Suprapubic skin (tissue), 4 donors: ENCODE measurements around the gene MYOM3. TPM values are rescaled to one million over a fixed set of nuclear protein-coding genes. Genes with fewer than 3 reads are reported as not detected.

ENCODE experiments used
- DNase-seq, 2 donors: peaks; one replicate each; pipeline ENCODE4 v3.0.0-alpha.2; 2019; ENCODE audit warnings: low spot score in 2 of 2
- H3K27ac ChIP-seq: fragments of 200-600 bp; sonication (generic); one replicate; pipeline ENCODE4 v1.5.1; 2019
- H3K27me3 ChIP-seq: fragments of 200-600 bp; sonication (generic); one replicate; pipeline ENCODE4 v1.5.1; 2019
- H3K36me3 ChIP-seq: fragments of 200-600 bp; sonication (generic); one replicate; pipeline ENCODE4 v1.5.1; 2019
- H3K4me1 ChIP-seq: fragments of 200-600 bp; sonication (generic); one replicate; pipeline ENCODE4 v1.5.1; 2019
- H3K4me3 ChIP-seq: fragments of 200-600 bp; sonication (generic); one replicate; pipeline ENCODE4 v1.5.1; 2019; ENCODE audit warnings: mild to moderate bottlenecking
- H3K9me3 ChIP-seq: fragments of 200-600 bp; sonication (generic); one replicate; pipeline ENCODE4 v1.5.1; 2019
- CTCF ChIP-seq, 2 donors: fragments of 200-600 bp in 1 of 2; fragments of 450-650 bp in 1 of 2; sonication (generic) in 1 of 2; IDR thresholded peaks; one replicate each; pipeline ENCODE4 v1.5.1; 2016 to 2019; ENCODE audit warnings: antibody characterized with exemption in 2 of 2, mild to moderate bottlenecking in 1 of 2, moderate library complexity in 1 of 2
- EP300 ChIP-seq: sonication (generic); formaldehyde crosslinking; IDR thresholded peaks from one replicate; pipeline ENCODE4 v1.6.1; 2017; ENCODE audit warnings: antibody characterized with exemption
- POLR2A ChIP-seq, 2 donors: fragments of 450-650 bp; IDR thresholded peaks; one replicate each; pipeline ENCODE4 v1.6.1; 2017; ENCODE audit warnings: antibody characterized with exemption in 2 of 2, mild to moderate bottlenecking in 2 of 2, moderate library complexity in 2 of 2
- POLR2AphosphoS5 ChIP-seq, 3 donors: sonication (generic); formaldehyde crosslinking; IDR thresholded peaks; one replicate each; pipeline ENCODE4 v1.6.1; 2017; ENCODE audit warnings: antibody characterized with exemption in 3 of 3
- WGBS: methylation state at CpG from one replicate; pipeline ENCODE4 v1.1.5; 2018; 5-methylcytosine and 5-hydroxymethylcytosine counted together
- total RNA-seq, 4 donors: library from RNA; depleted of rRNA; stranded (reverse); fragments of >200 nt; gene quantifications; one replicate each; pipeline ENCODE4 v1.1.0, GENCODE V29; 2016

Gene MYOM3
- total RNA-seq, 4 donors from 2014 or later, result 1.5 to 2.3 (median 2.1) TPM

GRCh38 chr1:24071941-24072340, 40.0 kb downstream of the MYOM3 start:
- TF ChIP-seq CTCF (IDR thresholded peaks at IDR 0.05), result no peak
- no peak for TF ChIP-seq POLR2A (IDR thresholded peaks at IDR 0.05)
- no peak for TF ChIP-seq POLR2AphosphoS5 (IDR thresholded peaks at IDR 0.05)
- no peak for TF ChIP-seq EP300

GRCh38 chr1:24070821-24071393, 41.0 kb downstream of the MYOM3 start:
- Histone ChIP-seq H3K9me3 (no peaks in the 10 kb centered on the region), H3K27ac (no peak overlapping the region), H3K36me3 (no peaks in the 10 kb centered on the region), H3K27me3 (no peaks in the 10 kb centered on the region), H3K4me3 (no peak overlapping the region), H3K4me1 (peaks cover 8% of the 10 kb centered on the region)
- TF ChIP-seq CTCF (IDR thresholded peaks at IDR 0.05) (peak; percentile 84 to 95), EP300 (no peak)
- peak; percentile 85 to 90 for DNase-seq
- WGBS, result 17% methylated on average over 15 of the region's 15 CpGs

More at GRCh38 chr1:24071941-24072340, 40.0 kb downstream of the MYOM3 start:
- no peak overlapping the region for H3K27ac ChIP-seq
- no peaks in the 10 kb centered on the region for H3K9me3 ChIP-seq
- H3K36me3 ChIP-seq, result no peaks in the 10 kb centered on the region
- WGBS, result 91% methylated on average over 4 of the region's 7 CpGs
- no peak for DNase-seq
- H3K27me3 ChIP-seq, result no peaks in the 10 kb centered on the region
- H3K4me1 ChIP-seq, result peaks cover 8% of the 10 kb centered on the region
- H3K4me3 ChIP-seq, result no peak overlapping the region

- TF ChIP-seq EP300 (no peak), POLR2A (IDR thresholded peaks at IDR 0.05) (no peak), POLR2AphosphoS5 (IDR thresholded peaks at IDR 0.05) (no peak), CTCF (IDR thresholded peaks at IDR 0.05) (no peak)
- Histone ChIP-seq H3K36me3 (no peaks in the 10 kb centered on the region), H3K27ac (no peak overlapping the region), H3K27me3 (no peaks in the 10 kb centered on the region), H3K4me1 (peaks cover 8% of the 10 kb centered on the region), H3K9me3 (no peaks in the 10 kb centered on the region), H3K4me3 (no peak overlapping the region)
- 64% methylated on average over 7 of the region's 7 CpGs for WGBS
- no peak for DNase-seq
Measured at GRCh38 chr1:24069817-24070216, 42.1 kb downstream of the MYOM3 start.

GRCh38 chr1:24067978-24068377, 44.0 kb downstream of the MYOM3 start:
- TF ChIP-seq CTCF (IDR thresholded peaks at IDR 0.05) (no peak), POLR2AphosphoS5 (IDR thresholded peaks at IDR 0.05) (no peak), EP300 (no peak), POLR2A (IDR thresholded peaks at IDR 0.05) (no peak)
- no peaks in the 10 kb centered on the region for H3K36me3 ChIP-seq
- peaks cover 8% of the 10 kb centered on the region for H3K4me1 ChIP-seq
- 81% methylated on average over 12 of the region's 12 CpGs for WGBS
- H3K9me3 ChIP-seq, result no peaks in the 10 kb centered on the region
- H3K27me3 ChIP-seq, result no peaks in the 10 kb centered on the region
- DNase-seq, result no peak
- H3K4me3 ChIP-seq, result no peak overlapping the region
- no peak overlapping the region for H3K27ac ChIP-seq

- DNase-seq, result no peak
- no peak for TF ChIP-seq CTCF (IDR thresholded peaks at IDR 0.05)
- TF ChIP-seq POLR2A (IDR thresholded peaks at IDR 0.05), result no peak
- TF ChIP-seq EP300, result no peak
- TF ChIP-seq POLR2AphosphoS5 (IDR thresholded peaks at IDR 0.05), result no peak
Measured at GRCh38 chr1:24065304-24065703, 46.6 kb downstream of the MYOM3 start.

More at GRCh38 chr1:24065304-24065703, 46.6 kb downstream of the MYOM3 start:
- peaks cover 4% of the 10 kb centered on the region for H3K9me3 ChIP-seq
- no peak overlapping the region for H3K27ac ChIP-seq
- H3K27me3 ChIP-seq, result no peaks in the 10 kb centered on the region
- WGBS, result 83% methylated on average over 6 of the region's 7 CpGs
- H3K4me3 ChIP-seq, result no peak overlapping the region
- no peaks in the 10 kb centered on the region for H3K4me1 ChIP-seq
- H3K36me3 ChIP-seq, result no peaks in the 10 kb centered on the region
